ENCODE data around the gene COL2A1. TPM values are rescaled to one million over a fixed set of nuclear protein-coding genes. Genes with fewer than 3 reads are reported as not detected.

The COL2A1 gene
- total RNA-seq, 2 donors from 2014 or later, result not detected

GRCh38 chr12:47931187-47931586 is 73.1 kb downstream of the COL2A1 start:
- no peak overlapping the region for H3K4me3 Mint-ChIP-seq
- peaks cover 4% of the 10 kb centered on the region for H3K27me3 Mint-ChIP-seq
- no peaks in the 10 kb centered on the region for H3K36me3 Mint-ChIP-seq (ENCODE audit: low read depth)
- H3K4me1 Mint-ChIP-seq, result no peaks in the 10 kb centered on the region
- no peak overlapping the region for H3K27ac Mint-ChIP-seq
- no peak for ATAC-seq (replicated peaks)
- no peaks in the 10 kb centered on the region for H3K9me3 Mint-ChIP-seq

DNA sequence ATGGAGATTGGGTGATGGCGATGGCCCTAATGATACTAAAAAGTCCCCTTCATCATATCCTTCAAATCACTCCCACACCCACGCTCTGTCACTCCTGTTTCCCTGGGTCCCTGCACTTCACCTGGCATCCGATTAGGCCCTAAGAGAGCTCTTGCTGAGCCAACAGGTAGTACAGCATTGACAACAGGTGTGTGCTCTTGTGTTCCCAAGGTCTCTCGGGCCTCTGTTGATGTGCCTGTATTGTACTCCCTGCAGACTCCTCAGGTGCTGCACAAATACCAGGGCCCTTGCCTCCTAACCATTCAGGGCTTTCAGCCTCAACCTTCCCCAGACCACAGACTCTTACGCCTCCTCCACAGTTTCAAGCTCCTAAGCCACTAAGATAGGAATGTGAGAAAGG is 73.6 kb downstream of the COL2A1 start:
- H3K9me3 Mint-ChIP-seq, result no peaks in the 10 kb centered on the region
- H3K27ac Mint-ChIP-seq, result no peak overlapping the region
- no peak overlapping the region for H3K4me3 Mint-ChIP-seq
- H3K27me3 Mint-ChIP-seq, result peaks cover 4% of the 10 kb centered on the region
- H3K4me1 Mint-ChIP-seq, result no peaks in the 10 kb centered on the region
- ATAC-seq (replicated peaks), result no peak
- no peaks in the 10 kb centered on the region for H3K36me3 Mint-ChIP-seq (ENCODE audit: low read depth)

DNA sequence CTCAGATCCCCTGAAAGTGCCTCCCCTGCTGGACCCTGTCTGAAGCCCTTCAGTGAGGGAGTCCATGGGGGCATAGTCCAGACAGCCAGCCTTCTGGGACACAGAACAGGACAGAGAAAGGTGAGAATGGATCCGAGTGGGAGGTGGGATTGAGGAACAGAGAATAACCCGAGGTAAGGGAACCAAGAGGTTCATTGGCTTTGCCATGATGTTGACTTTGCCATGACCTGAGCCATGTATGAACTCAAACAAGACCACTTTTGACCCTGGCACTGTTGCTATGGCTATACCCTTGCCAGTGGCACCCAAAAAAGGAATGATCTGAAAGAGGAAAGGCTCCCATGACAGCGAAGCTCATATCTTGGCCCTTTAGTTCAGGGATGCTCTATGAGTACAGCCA is 76.9 kb downstream of the COL2A1 start:
- Mint-ChIP-seq H3K9me3 (no peaks in the 10 kb centered on the region), H3K4me1 (no peaks in the 10 kb centered on the region), H3K27ac (no peak overlapping the region), H3K27me3 (peaks cover 11% of the 10 kb centered on the region), H3K36me3 (ENCODE audit: low read depth) (no peaks in the 10 kb centered on the region), H3K4me3 (no peak overlapping the region)
- no peak for ATAC-seq (replicated peaks)

Other genes starting within 250 kb of the COL2A1 start
- gene RAPGEF3, start 245.6 kb downstream of the COL2A1 start, total RNA-seq, result 1 to 10 TPM; 1.4 to 8.4 TPM
- 1 to 10 TPM; 6.7 to 8.2 TPM for gene SLC48A1, start 231.2 kb downstream of the COL2A1 start, total RNA-seq
- gene HDAC7, start 184.6 kb downstream of the COL2A1 start, total RNA-seq, result 100 to 1,000 TPM; 163 to 471 TPM
- 100 to 1,000 TPM in 1 of 2 donors, 10 to 100 TPM in 1; 70.9 to 182 TPM for gene VDR, start 99.5 kb downstream of the COL2A1 start, total RNA-seq
- gene TMEM106C, start 40.9 kb downstream of the COL2A1 start, total RNA-seq, result 100 to 1,000 TPM; 184 to 207 TPM
- gene SENP1, start 101.6 kb upstream of the COL2A1 start, total RNA-seq, result 10 to 100 TPM; 37.5 to 42.3 TPM
- 10 to 100 TPM; 57.3 to 83.3 TPM for gene PFKM, start 114.9 kb upstream of the COL2A1 start, total RNA-seq
- 10 to 100 TPM; 22.6 to 35.7 TPM for gene ASB8, start 153.0 kb upstream of the COL2A1 start, total RNA-seq
- under 1 TPM; 0.67 to 0.69 TPM for gene CCDC184, start 179.2 kb upstream of the COL2A1 start, total RNA-seq
- gene OR10AD1, start 198.8 kb upstream of the COL2A1 start, total RNA-seq, result not detected

Data from activated T-helper 17 cell treated with anti-CD3 and anti-CD28 coated beads, Interleukin-2, amount 50 U/mL, for 72 hours (primary cell).